HEK293 (cell line): ENCODE measurements around the gene PTPRN2.

ENCODE experiments used
- CTCF ChIA-PET: fragments of 350-600 bp; formaldehyde crosslinking; extraction: SDS; loops from one replicate; lab custom pipeline; 2021; ENCODE audit warnings: antibody characterized with exemption; lab: Yijun Ruan, JAX
- POLR2A ChIA-PET: fragments of 300-600 bp; formaldehyde crosslinking; extraction: SDS; loops from one replicate; lab custom pipeline; 2020; ENCODE audit warnings: antibody characterized with exemption, inconsistent platforms; lab: Yijun Ruan, JAX
- H3K27ac ChIP-seq: fragments of 200-500 bp; sonication (Bioruptor generic); 2 replicates; pipeline ENCODE4 v1.5.1; 2014; ENCODE audit warnings: low read depth, low read length, control low read depth, inconsistent platforms; ENCODE audit errors: extremely low read depth
- H3K36me3 ChIP-seq, 2 experiments: fragments of 200-500 bp in 1 of 2; sonication (Bioruptor generic) in 1 of 2; 1 replicate in 1 of 2; 2 replicates in 1 of 2; pipeline ENCODE4 v1.5.1; 2014 to 2017; ENCODE audit warnings: inconsistent platforms in 2 of 2, low read length in 2 of 2; ENCODE audit not compliant: control insufficient read depth in 2 of 2, insufficient read depth in 1 of 2
- H3K4me1 ChIP-seq: fragments of 200-500 bp; sonication (Bioruptor generic); 2 replicates; pipeline ENCODE4 v1.5.1; 2014; ENCODE audit warnings: mild to moderate bottlenecking, low read length, inconsistent platforms; ENCODE audit not compliant: control insufficient read depth, insufficient read depth
- H3K4me3 ChIP-seq: 2 replicates; pipeline ENCODE4 v1.5.1; 2011; ENCODE audit warnings: low read depth, mild to moderate bottlenecking, control low read depth, low read length, moderate library complexity
- H3K9me3 ChIP-seq: fragments of 200-500 bp; sonication (Bioruptor generic); 2 replicates; pipeline ENCODE4 v1.5.1; 2014; ENCODE audit warnings: low read depth, low read length, inconsistent platforms; ENCODE audit not compliant: control insufficient read depth, insufficient read depth
- HOXA7 ChIP-seq: sonication (generic); formaldehyde crosslinking; IDR thresholded peaks from 2 replicates; pipeline ENCODE4 v1.8.1; 2022; ENCODE audit warnings: missing genetic modification reagents, borderline replicate concordance
- IKZF3 ChIP-seq: fragments of 450-650 bp; IDR thresholded peaks from 2 replicates; pipeline ENCODE4 v1.5.0; 2018; ENCODE audit warnings: missing biosample characterization, mild to moderate bottlenecking, missing genetic modification characterization, moderate library complexity
- KLF7 ChIP-seq: fragments of 450-650 bp; formaldehyde crosslinking; IDR thresholded peaks from 2 replicates; pipeline ENCODE4 v1.5.1; 2016; ENCODE audit warnings: missing biosample characterization, missing genetic modification characterization, borderline replicate concordance
- OVOL3 ChIP-seq: fragments of 450-650 bp; formaldehyde crosslinking; IDR thresholded peaks from 2 replicates; pipeline ENCODE4 v1.5.1; 2016; ENCODE audit warnings: missing biosample characterization, missing genetic modification characterization
- SCRT1 ChIP-seq: fragments of 450-650 bp; formaldehyde crosslinking; IDR thresholded peaks from 2 replicates; pipeline ENCODE4 v1.5.1; 2016; ENCODE audit warnings: missing biosample characterization, missing genetic modification characterization, borderline replicate concordance
- SETDB1 ChIP-seq: IDR thresholded peaks from one replicate; pipeline ENCODE4 v1.6.1; 2017; ENCODE audit warnings: mild to moderate bottlenecking, low read length, moderate library complexity, mixed read lengths; ENCODE audit not compliant: insufficient read length
- ZBTB8A ChIP-seq: fragments of 450-650 bp; formaldehyde crosslinking; IDR thresholded peaks from 2 replicates; pipeline ENCODE4 v1.5.1; 2016; ENCODE audit warnings: missing biosample characterization, missing genetic modification characterization
- ZIC2 ChIP-seq: fragments of 450-650 bp; formaldehyde crosslinking; IDR thresholded peaks from 2 replicates; pipeline ENCODE4 v1.5.1; 2016; ENCODE audit warnings: missing biosample characterization, missing genetic modification characterization
- ZNF133 ChIP-seq: fragments of 450-650 bp; formaldehyde crosslinking; IDR thresholded peaks from 2 replicates; pipeline ENCODE4 v1.5.1; 2016; ENCODE audit warnings: missing biosample characterization, missing genetic modification characterization
- ZNF19 ChIP-seq: fragments of 450-650 bp; formaldehyde crosslinking; IDR thresholded peaks from 2 replicates; pipeline ENCODE4; 2016; ENCODE audit warnings: missing biosample characterization, missing genetic modification characterization, low read depth
- ZNF311 ChIP-seq: fragments of 450-650 bp; formaldehyde crosslinking; IDR thresholded peaks from 2 replicates; pipeline ENCODE4 v1.5.1; 2017; ENCODE audit warnings: missing biosample characterization, missing genetic modification characterization, borderline replicate concordance
- ZNF549 ChIP-seq: fragments of 450-650 bp; IDR thresholded peaks from 2 replicates; pipeline ENCODE4 v1.5.1; 2018; ENCODE audit warnings: missing biosample characterization, missing genetic modification characterization, mild to moderate bottlenecking, inconsistent platforms, moderate library complexity
- ZNF701 ChIP-seq: fragments of 450-650 bp; formaldehyde crosslinking; IDR thresholded peaks from 2 replicates; pipeline ENCODE4 v1.5.1; 2016; ENCODE audit warnings: missing biosample characterization, missing genetic modification characterization
- ZNF76 ChIP-seq: fragments of 450-650 bp; formaldehyde crosslinking; IDR thresholded peaks from 2 replicates; pipeline ENCODE4; 2016; ENCODE audit warnings: low read depth, missing biosample characterization, missing genetic modification characterization, borderline replicate concordance
- ZSCAN23 ChIP-seq: fragments of 450-650 bp; formaldehyde crosslinking; IDR thresholded peaks from 2 replicates; pipeline ENCODE4 v1.5.1; 2016; ENCODE audit warnings: missing biosample characterization, missing genetic modification characterization
- TF ChIP-seq, protein P1 (sequence below): fragments of 450-650 bp; formaldehyde crosslinking; IDR thresholded peaks from 2 replicates; pipeline ENCODE4 v1.5.1; 2017; ENCODE audit warnings: missing biosample characterization, missing genetic modification characterization
- TF ChIP-seq, protein P2 (sequence below): fragments of 450-650 bp; formaldehyde crosslinking; IDR thresholded peaks from 2 replicates; pipeline ENCODE4 v1.5.1; 2016; ENCODE audit warnings: missing biosample characterization, missing genetic modification characterization
- TF ChIP-seq, protein P3 (sequence below): fragments of 450-650 bp; formaldehyde crosslinking; IDR thresholded peaks from 2 replicates; pipeline ENCODE4 v1.5.1; 2016; ENCODE audit warnings: missing biosample characterization, missing genetic modification characterization, borderline replicate concordance
- TF ChIP-seq, protein P4 (sequence below): fragments of 450-650 bp; formaldehyde crosslinking; IDR thresholded peaks from 2 replicates; pipeline ENCODE4 v1.5.1; 2016; ENCODE audit warnings: missing biosample characterization, missing genetic modification characterization
- TF ChIP-seq, protein P5 (sequence below): fragments of 450-650 bp; formaldehyde crosslinking; IDR thresholded peaks from 2 replicates; pipeline ENCODE4 v1.5.1; 2016; ENCODE audit warnings: missing biosample characterization, missing genetic modification characterization

The PTPRN2 gene

DNA sequence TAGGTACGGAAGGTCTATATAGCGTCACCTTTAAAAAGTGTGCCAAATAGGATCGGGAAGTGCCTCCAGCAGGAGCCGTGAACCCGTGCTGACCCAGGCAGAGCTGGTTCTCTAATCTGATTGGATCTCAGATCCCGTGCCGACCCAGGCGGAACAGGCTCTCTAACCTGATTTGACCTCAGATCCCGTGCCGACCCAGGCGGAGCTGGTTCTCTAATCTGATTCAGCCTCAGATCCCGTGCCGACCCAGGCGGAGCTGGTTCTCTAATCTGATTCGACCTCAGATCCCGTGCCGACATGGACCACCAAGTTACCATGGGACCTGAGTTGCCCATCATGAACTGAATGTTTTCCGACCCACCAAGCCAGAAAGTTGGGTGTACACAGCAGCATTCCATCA is 463.9 kb downstream of the PTPRN2 start (continued):
- TF ChIP-seq ZNF549 (tag by site-specific recombination) (no peak), ZNF701 (tag by site-specific recombination) (no peak)

DNA sequence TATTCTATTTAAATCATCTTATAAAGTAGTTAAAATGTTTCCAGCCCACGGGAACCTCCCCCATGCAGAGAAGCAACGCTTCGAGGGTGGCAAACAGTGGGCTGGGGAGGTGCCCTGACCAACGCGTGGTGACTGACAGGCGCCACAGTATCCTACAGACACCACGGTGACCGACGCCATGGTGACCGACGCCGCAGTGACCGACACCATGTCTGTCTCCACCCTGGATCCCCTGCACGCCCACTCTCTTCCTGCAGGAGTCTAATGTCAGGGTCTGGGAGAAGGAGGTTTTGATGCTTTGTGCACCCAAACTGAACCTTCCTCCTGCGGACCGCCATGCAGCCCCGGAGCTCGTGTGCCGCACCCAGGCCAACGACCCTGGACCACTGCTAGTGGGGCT is 464.4 kb downstream of the PTPRN2 start:
- Histone ChIP-seq H3K27ac (no peak overlapping the region), H3K4me1 (no peaks in the 10 kb centered on the region), H3K36me3 (no peaks in the 10 kb centered on the region), H3K4me3 (no peak overlapping the region), H3K9me3 (no peaks in the 10 kb centered on the region)
- POLR2A ChIA-PET, result no interaction called here
- CTCF ChIA-PET, result no interaction called here
- TF ChIP-seq OVOL3 (tag by site-specific recombination), result no peak
- TF ChIP-seq, protein P1, sequence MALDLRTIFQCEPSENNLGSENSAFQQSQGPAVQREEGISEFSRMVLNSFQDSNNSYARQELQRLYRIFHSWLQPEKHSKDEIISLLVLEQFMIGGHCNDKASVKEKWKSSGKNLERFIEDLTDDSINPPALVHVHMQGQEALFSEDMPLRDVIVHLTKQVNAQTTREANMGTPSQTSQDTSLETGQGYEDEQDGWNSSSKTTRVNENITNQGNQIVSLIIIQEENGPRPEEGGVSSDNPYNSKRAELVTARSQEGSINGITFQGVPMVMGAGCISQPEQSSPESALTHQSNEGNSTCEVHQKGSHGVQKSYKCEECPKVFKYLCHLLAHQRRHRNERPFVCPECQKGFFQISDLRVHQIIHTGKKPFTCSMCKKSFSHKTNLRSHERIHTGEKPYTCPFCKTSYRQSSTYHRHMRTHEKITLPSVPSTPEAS (tag by site-specific recombination), result no peak
- TF ChIP-seq HOXA7, result no peak
- no peak for TF ChIP-seq ZSCAN23 (tag by site-specific recombination)
- TF ChIP-seq, protein P2, sequence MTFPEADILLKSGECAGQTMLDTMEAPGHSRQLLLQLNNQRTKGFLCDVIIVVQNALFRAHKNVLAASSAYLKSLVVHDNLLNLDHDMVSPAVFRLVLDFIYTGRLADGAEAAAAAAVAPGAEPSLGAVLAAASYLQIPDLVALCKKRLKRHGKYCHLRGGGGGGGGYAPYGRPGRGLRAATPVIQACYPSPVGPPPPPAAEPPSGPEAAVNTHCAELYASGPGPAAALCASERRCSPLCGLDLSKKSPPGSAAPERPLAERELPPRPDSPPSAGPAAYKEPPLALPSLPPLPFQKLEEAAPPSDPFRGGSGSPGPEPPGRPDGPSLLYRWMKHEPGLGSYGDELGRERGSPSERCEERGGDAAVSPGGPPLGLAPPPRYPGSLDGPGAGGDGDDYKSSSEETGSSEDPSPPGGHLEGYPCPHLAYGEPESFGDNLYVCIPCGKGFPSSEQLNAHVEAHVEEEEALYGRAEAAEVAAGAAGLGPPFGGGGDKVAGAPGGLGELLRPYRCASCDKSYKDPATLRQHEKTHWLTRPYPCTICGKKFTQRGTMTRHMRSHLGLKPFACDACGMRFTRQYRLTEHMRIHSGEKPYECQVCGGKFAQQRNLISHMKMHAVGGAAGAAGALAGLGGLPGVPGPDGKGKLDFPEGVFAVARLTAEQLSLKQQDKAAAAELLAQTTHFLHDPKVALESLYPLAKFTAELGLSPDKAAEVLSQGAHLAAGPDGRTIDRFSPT (tag by site-specific recombination), result no peak
- no peak for TF ChIP-seq SCRT1
- TF ChIP-seq, protein P3, sequence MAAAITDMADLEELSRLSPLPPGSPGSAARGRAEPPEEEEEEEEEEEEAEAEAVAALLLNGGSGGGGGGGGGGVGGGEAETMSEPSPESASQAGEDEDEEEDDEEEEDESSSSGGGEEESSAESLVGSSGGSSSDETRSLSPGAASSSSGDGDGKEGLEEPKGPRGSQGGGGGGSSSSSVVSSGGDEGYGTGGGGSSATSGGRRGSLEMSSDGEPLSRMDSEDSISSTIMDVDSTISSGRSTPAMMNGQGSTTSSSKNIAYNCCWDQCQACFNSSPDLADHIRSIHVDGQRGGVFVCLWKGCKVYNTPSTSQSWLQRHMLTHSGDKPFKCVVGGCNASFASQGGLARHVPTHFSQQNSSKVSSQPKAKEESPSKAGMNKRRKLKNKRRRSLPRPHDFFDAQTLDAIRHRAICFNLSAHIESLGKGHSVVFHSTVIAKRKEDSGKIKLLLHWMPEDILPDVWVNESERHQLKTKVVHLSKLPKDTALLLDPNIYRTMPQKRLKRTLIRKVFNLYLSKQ (tag by site-specific recombination), result no peak
- TF ChIP-seq ZNF311 (tag by site-specific recombination), result no peak
- TF ChIP-seq, protein P4, sequence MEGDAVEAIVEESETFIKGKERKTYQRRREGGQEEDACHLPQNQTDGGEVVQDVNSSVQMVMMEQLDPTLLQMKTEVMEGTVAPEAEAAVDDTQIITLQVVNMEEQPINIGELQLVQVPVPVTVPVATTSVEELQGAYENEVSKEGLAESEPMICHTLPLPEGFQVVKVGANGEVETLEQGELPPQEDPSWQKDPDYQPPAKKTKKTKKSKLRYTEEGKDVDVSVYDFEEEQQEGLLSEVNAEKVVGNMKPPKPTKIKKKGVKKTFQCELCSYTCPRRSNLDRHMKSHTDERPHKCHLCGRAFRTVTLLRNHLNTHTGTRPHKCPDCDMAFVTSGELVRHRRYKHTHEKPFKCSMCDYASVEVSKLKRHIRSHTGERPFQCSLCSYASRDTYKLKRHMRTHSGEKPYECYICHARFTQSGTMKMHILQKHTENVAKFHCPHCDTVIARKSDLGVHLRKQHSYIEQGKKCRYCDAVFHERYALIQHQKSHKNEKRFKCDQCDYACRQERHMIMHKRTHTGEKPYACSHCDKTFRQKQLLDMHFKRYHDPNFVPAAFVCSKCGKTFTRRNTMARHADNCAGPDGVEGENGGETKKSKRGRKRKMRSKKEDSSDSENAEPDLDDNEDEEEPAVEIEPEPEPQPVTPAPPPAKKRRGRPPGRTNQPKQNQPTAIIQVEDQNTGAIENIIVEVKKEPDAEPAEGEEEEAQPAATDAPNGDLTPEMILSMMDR (tag by site-specific recombination), result no peak
- TF ChIP-seq ZNF133 (tag by site-specific recombination), result no peak
- TF ChIP-seq ZNF76 (tag by site-specific recombination), result no peak
- no peak for TF ChIP-seq KLF7 (tag by site-specific recombination)
- no peak for TF ChIP-seq SETDB1
- no peak for TF ChIP-seq ZIC2 (tag by site-specific recombination)
- TF ChIP-seq IKZF3 (tag by site-specific recombination), result no peak
- TF ChIP-seq, protein P5, sequence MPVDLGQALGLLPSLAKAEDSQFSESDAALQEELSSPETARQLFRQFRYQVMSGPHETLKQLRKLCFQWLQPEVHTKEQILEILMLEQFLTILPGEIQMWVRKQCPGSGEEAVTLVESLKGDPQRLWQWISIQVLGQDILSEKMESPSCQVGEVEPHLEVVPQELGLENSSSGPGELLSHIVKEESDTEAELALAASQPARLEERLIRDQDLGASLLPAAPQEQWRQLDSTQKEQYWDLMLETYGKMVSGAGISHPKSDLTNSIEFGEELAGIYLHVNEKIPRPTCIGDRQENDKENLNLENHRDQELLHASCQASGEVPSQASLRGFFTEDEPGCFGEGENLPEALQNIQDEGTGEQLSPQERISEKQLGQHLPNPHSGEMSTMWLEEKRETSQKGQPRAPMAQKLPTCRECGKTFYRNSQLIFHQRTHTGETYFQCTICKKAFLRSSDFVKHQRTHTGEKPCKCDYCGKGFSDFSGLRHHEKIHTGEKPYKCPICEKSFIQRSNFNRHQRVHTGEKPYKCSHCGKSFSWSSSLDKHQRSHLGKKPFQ (tag by site-specific recombination), result no peak
- no peak for TF ChIP-seq ZBTB8A (tag by site-specific recombination)
- TF ChIP-seq ZNF19 (tag by site-specific recombination), result no peak
